HG03354 (cell line): ENCODE data around the gene RHEX.
A peak's percentile ranks its signal among the peaks of the same experiment; 100 is the strongest.
"Not testable (repeated sequence)": the region's sequence is repeated elsewhere in the genome, so short reads cannot be mapped to it uniquely, and the experiment has no call there.

Experiments used
- ATAC-seq: cut with Tn5 transposase; IDR thresholded peaks from one replicate; pipeline ENCODE4 v1.9.1; 2021; ENCODE audit warnings: mild to moderate bottlenecking; ENCODE audit not compliant: unreplicated experiment, poor library complexity, severe bottlenecking

The RHEX gene

GRCh38 chr1:206055639-206056323, 2.8 kb downstream of the RHEX start:
- ATAC-seq: not testable (repeated sequence)

- ATAC-seq: not testable (repeated sequence)
These were observed 5.4 kb downstream of the RHEX start for GRCh38 chr1:206058289-206058926.

- no peak for ATAC-seq
These were observed 5.9 kb downstream of the RHEX start for GRCh38 chr1:206058927-206059292.

- no peak for ATAC-seq
These were observed 6.5 kb downstream of the RHEX start for GRCh38 chr1:206059355-206059915.

GRCh38 chr1:206060844-206061243, 7.9 kb downstream of the RHEX start:
- ATAC-seq: no peak

GRCh38 chr1:206062464-206062863, 9.5 kb downstream of the RHEX start:
- ATAC-seq: no peak

- not testable (repeated sequence) for ATAC-seq
These were observed 11.0 kb downstream of the RHEX start for GRCh38 chr1:206064001-206064400.

GRCh38 chr1:206064501-206064900, 11.5 kb downstream of the RHEX start:
- ATAC-seq: not testable (repeated sequence)

GRCh38 chr1:206065547-206066145, 12.7 kb downstream of the RHEX start:
- ATAC-seq: no peak

- ATAC-seq: peak; percentile 84
These were observed 13.7 kb downstream of the RHEX start for GRCh38 chr1:206066479-206067171.

GRCh38 chr1:206067486-206068227, 14.7 kb downstream of the RHEX start:
- peak; percentile 64 for ATAC-seq

- ATAC-seq: no peak
These were observed 15.3 kb downstream of the RHEX start for GRCh38 chr1:206068314-206068713.

- no peak for ATAC-seq
These were observed 17.8 kb downstream of the RHEX start for GRCh38 chr1:206070627-206071304.

- no peak for ATAC-seq
These were observed 21.9 kb downstream of the RHEX start for GRCh38 chr1:206074839-206075238.

- no peak for ATAC-seq
These were observed 23.1 kb downstream of the RHEX start for GRCh38 chr1:206075786-206076755.

- ATAC-seq: no peak
These were observed 26.2 kb downstream of the RHEX start for GRCh38 chr1:206079135-206079534.

GRCh38 chr1:206080026-206080820, 27.2 kb downstream of the RHEX start:
- ATAC-seq: no peak
